BJ (cell line): ENCODE results near the gene FASLG. TPM values are rescaled to one million over a fixed set of nuclear protein-coding genes. Genes with fewer than 3 reads are reported as not detected.

Experiments
- CTCF ChIA-PET: fragments of 350-600 bp; formaldehyde crosslinking; extraction: SDS; loops from one replicate; lab custom pipeline; 2021; ENCODE audit warnings: antibody characterized with exemption, inconsistent platforms; lab: Yijun Ruan, JAX
- POLR2A ChIA-PET: fragments of 300-600 bp; sonication (Branson Sonifier 250); formaldehyde crosslinking; extraction: SDS; loops from one replicate; lab custom pipeline; 2021; ENCODE audit warnings: antibody characterized with exemption; lab: Charles Lee
- DNase-seq: peaks from one replicate; pipeline ENCODE4 v3.0.0-alpha.2; 2011; ENCODE audit warnings: low read depth
- H3K27me3 ChIP-seq: 2 replicates; pipeline ENCODE4 v1.6.0; 2011; ENCODE audit warnings: low read length; ENCODE audit not compliant: control insufficient read depth, insufficient read depth
- H3K36me3 ChIP-seq: 2 replicates; pipeline ENCODE4 v1.5.1; 2011; ENCODE audit warnings: low read length; ENCODE audit not compliant: control insufficient read depth, insufficient read depth
- H3K4me3 ChIP-seq: 2 replicates; pipeline ENCODE4 v1.5.1; 2011; ENCODE audit warnings: low read depth, mild to moderate bottlenecking, control low read depth, low read length
- CTCF ChIP-seq: IDR thresholded peaks from 2 replicates; pipeline ENCODE4 v1.5.1; 2011; ENCODE audit warnings: low read depth, mild to moderate bottlenecking, control low read depth, inconsistent platforms, low read length, moderate library complexity; ENCODE audit not compliant: insufficient read depth
- polyA plus RNA-seq: library from polyadenylated mRNA; depleted of rRNA; stranded (reverse); fragments of >200 nt; gene quantifications from 2 replicates; pipeline ENCODE4 v1.2.3, GENCODE V29; 2011

FASLG gene
- polyA plus RNA-seq, 1 experiment, result not detected

- Histone ChIP-seq H3K27me3 (no peaks in the 10 kb centered on the region), H3K4me3 (no peak overlapping the region), H3K36me3 (no peaks in the 10 kb centered on the region)
- no peak for DNase-seq
- TF ChIP-seq CTCF, result no peak
- POLR2A ChIA-PET, result no interaction called here
- CTCF ChIA-PET, result no interaction called here
Observed at GRCh38 chr1:172679000-172679772, 20.3 kb downstream of the FASLG start.

- H3K27me3 ChIP-seq, result no peaks in the 10 kb centered on the region
- ChIA-PET CTCF (interaction anchor here (1.2 kb wide), 1 partner anchor 20 kb away, joined by 3 read pairs; no protein-coding TSS in a partner anchor), POLR2A (no interaction called here)
- no peak for TF ChIP-seq CTCF
- H3K36me3 ChIP-seq, result no peaks in the 10 kb centered on the region
- no peak for DNase-seq
- H3K4me3 ChIP-seq, result no peak overlapping the region
Observed at GRCh38 chr1:172680244-172680643, 21.3 kb downstream of the FASLG start.

GRCh38 chr1:172680733-172681275, 21.9 kb downstream of the FASLG start:
- Histone ChIP-seq H3K27me3 (no peaks in the 10 kb centered on the region), H3K36me3 (no peaks in the 10 kb centered on the region), H3K4me3 (no peak overlapping the region)
- no peak for TF ChIP-seq CTCF
- POLR2A ChIA-PET, result no interaction called here
- DNase-seq, result no peak
- CTCF ChIA-PET, result interaction anchor here (1.2 kb wide), 1 partner anchor 20 kb away, joined by 3 read pairs; no protein-coding TSS in a partner anchor

GRCh38 chr1:172682812-172683211, 23.9 kb downstream of the FASLG start:
- POLR2A ChIA-PET, result interaction anchor here (0.6 kb wide), 1 partner anchor 52 kb away, joined by 3 read pairs; no protein-coding TSS in a partner anchor

More at GRCh38 chr1:172682812-172683211, 23.9 kb downstream of the FASLG start:
- no peak for TF ChIP-seq CTCF
- no peaks in the 10 kb centered on the region for H3K36me3 ChIP-seq
- CTCF ChIA-PET, result no interaction called here
- H3K4me3 ChIP-seq, result no peak overlapping the region
- H3K27me3 ChIP-seq, result no peaks in the 10 kb centered on the region
- no peak for DNase-seq
